BLaER1 treated with 17β-estradiol and CSF1 and Interleukin-3, amounts not matched to agents 10 nM and 100 nM (cell line): ENCODE data around the gene ZNF70.

Source experiments
- H3K27ac ChIP-seq, 11 experiments: shearing (Covaris generic); formaldehyde crosslinking; 2 replicates each; pipeline ENCODE4 v1.8.1; 2022
- H3K27me3 ChIP-seq, 11 experiments: shearing (Covaris generic); formaldehyde crosslinking; 2 replicates each; pipeline ENCODE4 v1.8.1; 2022
- H3K36me3 ChIP-seq, 11 experiments: shearing (Covaris generic); formaldehyde crosslinking; 2 replicates each; pipeline ENCODE4 v1.8.1; 2022
- H3K4me1 ChIP-seq, 10 experiments: shearing (Covaris generic); formaldehyde crosslinking; 2 replicates each; pipeline ENCODE4 v1.8.1; 2022
- H3K4me2 ChIP-seq, 11 experiments: shearing (Covaris generic); formaldehyde crosslinking; 2 replicates each; pipeline ENCODE4 v1.8.1; 2022
- H3K4me3 ChIP-seq, 10 experiments: shearing (Covaris generic); formaldehyde crosslinking; 2 replicates each; pipeline ENCODE4 v1.8.1; 2022
- H3K9ac ChIP-seq, 11 experiments: shearing (Covaris generic); formaldehyde crosslinking; 2 replicates each; pipeline ENCODE4 v1.8.1; 2022
- H3K9me3 ChIP-seq, 11 experiments: shearing (Covaris generic); formaldehyde crosslinking; replicated peaks in 1 of 11; 2 replicates each; pipeline ENCODE4 v1.8.1; 2022
- H4K20me1 ChIP-seq, 11 experiments: shearing (Covaris generic); formaldehyde crosslinking; 2 replicates each; pipeline ENCODE4 v1.8.1; 2022
- Cebpa-rat ChIP-seq, 11 experiments: shearing (Covaris generic); IDR thresholded peaks; 2 replicates each; pipeline ENCODE4 v1.8.1; 2022

Gene ZNF70

DNA sequence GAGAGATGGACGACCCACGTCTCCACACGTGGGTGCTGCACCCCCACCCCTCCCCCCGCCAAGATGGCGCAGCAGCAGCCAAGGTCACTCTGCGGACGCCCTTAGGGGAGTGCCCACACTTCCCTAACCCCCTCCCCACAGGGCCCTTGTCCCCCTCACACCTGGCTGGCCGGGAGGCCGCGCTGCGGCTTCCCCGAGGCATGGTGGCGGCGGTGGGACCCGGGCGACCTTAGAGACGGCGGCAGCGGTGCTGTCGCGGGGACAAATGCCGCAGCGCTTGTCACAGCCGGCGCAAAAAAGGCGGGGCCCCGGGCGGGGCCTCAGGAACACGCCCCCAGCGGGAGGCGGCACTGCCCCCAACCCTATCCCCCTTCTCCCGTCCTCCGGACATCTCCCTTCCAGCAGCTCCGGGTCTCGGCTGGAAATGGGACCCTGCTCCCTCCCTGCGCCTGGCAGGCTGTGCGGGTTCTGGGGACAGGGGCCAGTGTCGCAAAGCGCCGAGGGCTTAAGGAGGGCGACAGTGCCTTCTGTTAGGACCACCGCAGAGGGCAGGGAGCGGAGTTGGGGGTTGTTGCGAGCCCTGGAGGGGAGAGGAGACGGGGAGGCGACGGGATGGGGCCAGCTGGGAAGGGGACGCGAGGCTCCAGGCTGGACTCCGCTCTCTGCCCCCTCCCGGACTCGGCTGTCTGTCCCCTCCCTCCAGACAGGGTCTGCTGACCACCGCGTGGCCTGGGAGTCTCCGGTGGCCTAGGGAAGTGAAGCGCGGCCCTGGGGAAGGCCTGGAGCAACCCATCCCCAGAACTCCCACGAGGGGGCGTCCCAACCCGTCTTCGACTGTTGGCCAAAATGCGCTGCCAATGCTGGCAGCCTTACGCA lies 17.0 kb upstream of the ZNF70 start, which contains the start of gene CHCHD10:
TSS of gene CHCHD10 (minus strand) at position 300 of the 876 bp plus-strand sequence. CDS start at position 202, 98 bp downstream.
- peak within 1 kb of the TSS; percentile 69 to 90 (median 82) for H3K4me3 ChIP-seq
- H3K27ac ChIP-seq = peak within 1 kb of the TSS; percentile 81 to 98 (median 92)
- peaks cover 57 to 89% (median 86%) of the 10 kb centered on the region in 10 experiments for H3K4me1 ChIP-seq
- H3K9ac ChIP-seq = peak within 1 kb of the TSS; percentile 89 to 97 (median 93)
- no peaks in the 10 kb centered on the region for H3K9me3 ChIP-seq
- TF ChIP-seq Cebpa-rat (IDR thresholded peaks at IDR 0.05) = no peak
- peaks cover 21 to 43% (median 30%) of the 10 kb centered on the region in 11 experiments for H4K20me1 ChIP-seq
- peak within 1 kb of the TSS; percentile 81 to 99 (median 97) for H3K4me2 ChIP-seq
- H3K36me3 ChIP-seq = peaks cover 7 to 21% (median 17%) of the 10 kb centered on the region in 11 experiments; a peak in 17 of 22 replicates
- no peaks in the 10 kb centered on the region for H3K27me3 ChIP-seq

GRCh38 chr22:23767303-23767672 lies 16.4 kb upstream of the ZNF70 start:
- no peak for TF ChIP-seq Cebpa-rat (IDR thresholded peaks at IDR 0.05)
- H3K27me3 ChIP-seq = no peaks in the 10 kb centered on the region
- H3K9ac ChIP-seq = peak overlapping the region; percentile 89 to 97 (median 93)
- H3K27ac ChIP-seq = peak overlapping the region; percentile 81 to 98 (median 92)
- H3K4me3 ChIP-seq = peak overlapping the region; percentile 69 to 90 (median 82)
- peaks cover 61 to 92% (median 88%) of the 10 kb centered on the region in 10 experiments for H3K4me1 ChIP-seq
- H3K4me2 ChIP-seq = peak overlapping the region; percentile 81 to 99 (median 97)
- no peaks in the 10 kb centered on the region for H3K9me3 ChIP-seq
- peaks cover 7 to 21% (median 17%) of the 10 kb centered on the region in 11 experiments; a peak in 17 of 22 replicates for H3K36me3 ChIP-seq
- peaks cover 21 to 45% (median 30%) of the 10 kb centered on the region in 11 experiments for H4K20me1 ChIP-seq

- Histone ChIP-seq H3K4me2 (peak overlapping the region; percentile 81 to 99 (median 97)), H4K20me1 (peaks cover 21 to 45% (median 30%) of the 10 kb centered on the region in 11 experiments), H3K9ac (peak overlapping the region; percentile 53 to 75 (median 66); a peak in 20 of 22 replicates), H3K27me3 (no peaks in the 10 kb centered on the region), H3K9me3 (no peaks in the 10 kb centered on the region), H3K36me3 (peaks cover 7 to 21% (median 17%) of the 10 kb centered on the region in 11 experiments; a peak in 17 of 22 replicates), H3K4me1 (peaks cover 61 to 91% (median 87%) of the 10 kb centered on the region in 10 experiments), H3K27ac (peak overlapping the region in 7 of 11 experiments; percentile 41 to 76 (median 68); a peak in 11 of 22 replicates), H3K4me3 (peak overlapping the region in 8 of 10 experiments; percentile 28 to 83 (median 52); a peak in 16 of 20 replicates)
- no peak for TF ChIP-seq Cebpa-rat (IDR thresholded peaks at IDR 0.05)
These were observed 14.3 kb upstream of the ZNF70 start for GRCh38 chr22:23764899-23765881.

DNA sequence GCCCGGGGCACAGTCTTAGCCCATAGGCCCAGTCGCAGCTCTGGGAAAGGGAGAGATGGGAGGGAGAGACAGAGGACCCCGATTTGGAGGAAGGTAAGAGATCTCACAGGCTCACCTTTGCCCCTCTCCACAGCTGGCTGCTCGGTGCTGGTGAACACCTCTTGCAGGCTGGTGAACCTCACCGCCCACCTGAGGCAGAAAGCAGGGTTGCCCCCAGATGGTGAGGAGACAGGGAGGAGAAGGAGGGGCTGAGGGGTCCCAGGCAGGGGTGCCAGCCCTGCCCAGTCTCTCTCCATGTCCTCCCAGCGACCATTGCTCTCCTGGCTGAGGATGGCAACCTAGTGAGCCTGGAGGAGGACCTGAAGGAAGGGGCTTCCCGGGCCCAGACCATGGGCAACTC lies 13.0 kb upstream of the ZNF70 start:
- H3K27me3 ChIP-seq = no peaks in the 10 kb centered on the region
- H3K9ac ChIP-seq = peak overlapping the region; percentile 53 to 75 (median 66); a peak in 20 of 22 replicates
- H3K9me3 ChIP-seq = no peaks in the 10 kb centered on the region
- peak overlapping the region; percentile 42 to 83 (median 52) for H3K4me3 ChIP-seq
- H3K4me2 ChIP-seq = peak overlapping the region; percentile 81 to 99 (median 97)
- H3K4me1 ChIP-seq = peaks cover 55 to 87% (median 80%) of the 10 kb centered on the region in 10 experiments
- peak overlapping the region in 8 of 11 experiments; percentile 63 to 76 (median 68); a peak in 14 of 22 replicates for H3K27ac ChIP-seq
- peaks cover 7 to 21% (median 17%) of the 10 kb centered on the region in 11 experiments; a peak in 17 of 22 replicates for H3K36me3 ChIP-seq
- no peak for TF ChIP-seq Cebpa-rat (IDR thresholded peaks at IDR 0.05)
- peaks cover 21 to 45% (median 30%) of the 10 kb centered on the region in 11 experiments for H4K20me1 ChIP-seq

DNA sequence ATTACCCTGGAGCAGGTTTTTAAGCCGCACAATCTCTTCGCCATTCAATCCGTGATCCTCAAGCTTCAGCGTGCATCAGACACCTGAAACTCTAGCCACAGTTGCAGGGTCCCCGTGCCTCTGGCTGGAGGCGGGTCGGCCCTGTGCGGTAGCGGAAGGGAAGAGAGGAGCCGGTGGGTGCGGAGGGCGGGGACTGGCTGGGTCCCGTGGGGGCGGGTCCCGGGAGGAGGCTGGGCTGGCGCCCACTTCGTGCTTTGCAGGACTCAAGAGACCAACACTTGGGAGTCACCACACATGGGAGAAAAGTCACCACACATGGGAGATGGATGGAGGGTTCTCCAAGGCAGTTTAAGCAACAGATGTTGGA lies 12.7 kb upstream of the ZNF70 start:
- Histone ChIP-seq H3K4me3 (peak overlapping the region; percentile 42 to 83 (median 52)), H3K36me3 (peaks cover 7 to 21% (median 17%) of the 10 kb centered on the region in 11 experiments; a peak in 17 of 22 replicates), H3K4me2 (peak overlapping the region; percentile 81 to 99 (median 97)), H3K9me3 (no peaks in the 10 kb centered on the region), H3K27me3 (no peaks in the 10 kb centered on the region), H3K4me1 (peaks cover 51 to 86% (median 76%) of the 10 kb centered on the region in 10 experiments), H3K27ac (peak overlapping the region in 9 of 11 experiments; percentile 33 to 76 (median 68); a peak in 16 of 22 replicates), H3K9ac (peak overlapping the region; percentile 53 to 75 (median 66); a peak in 20 of 22 replicates), H4K20me1 (peaks cover 21 to 45% (median 30%) of the 10 kb centered on the region in 11 experiments)
- no peak for TF ChIP-seq Cebpa-rat (IDR thresholded peaks at IDR 0.05)

DNA sequence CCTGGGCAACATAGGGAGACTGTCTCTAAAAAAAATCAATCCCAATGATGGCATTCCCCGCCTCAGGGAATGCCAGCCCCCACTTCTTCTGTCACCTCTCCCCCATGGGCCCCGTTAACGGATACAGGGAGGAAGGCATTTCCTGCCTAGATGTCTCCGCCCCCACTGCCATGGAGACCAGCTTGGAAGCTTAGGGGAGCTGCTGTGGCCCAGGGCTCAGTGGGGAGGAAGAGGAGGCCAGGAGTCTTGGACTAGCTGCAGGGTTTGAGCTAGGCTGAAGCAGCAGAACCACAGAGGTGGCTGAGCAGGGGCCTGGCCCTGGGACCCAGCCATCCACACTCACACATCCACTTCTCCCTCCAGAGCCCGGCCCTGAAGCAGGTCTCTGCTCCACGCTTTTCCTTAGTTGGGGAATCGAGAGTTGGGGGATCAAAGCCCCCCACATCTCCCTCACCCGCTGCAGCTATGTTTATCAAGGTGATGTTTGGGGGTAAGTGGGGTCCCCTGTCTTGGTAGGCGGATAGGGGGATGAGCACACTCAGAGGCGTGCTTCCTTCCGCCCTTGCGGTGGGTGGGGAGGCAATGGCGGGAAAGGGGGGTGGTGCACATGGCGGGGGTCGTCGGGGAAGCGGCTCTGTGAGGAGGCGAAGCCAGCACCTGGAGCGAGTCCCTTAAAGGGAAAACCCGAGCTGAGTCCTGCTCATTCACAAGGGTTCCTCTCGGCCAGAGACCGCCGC lies 12.1 kb upstream of the ZNF70 start, which contains the start of gene C22orf15:
TSS of gene C22orf15 (plus strand) at position 149 of the 737 bp plus-strand sequence. CDS start at position 466, 317 bp downstream.
- H3K4me2 ChIP-seq = peak within 1 kb of the TSS; percentile 81 to 99 (median 97)
- peak within 1 kb of the TSS; percentile 42 to 83 (median 52) for H3K4me3 ChIP-seq
- peak within 1 kb of the TSS; percentile 53 to 75 (median 66); a peak in 20 of 22 replicates for H3K9ac ChIP-seq
- H3K9me3 ChIP-seq = no peaks in the 10 kb centered on the region
- TF ChIP-seq Cebpa-rat (IDR thresholded peaks at IDR 0.05) = no peak
- H4K20me1 ChIP-seq = peaks cover 21 to 45% (median 30%) of the 10 kb centered on the region in 11 experiments
- H3K27me3 ChIP-seq = no peaks in the 10 kb centered on the region
- H3K4me1 ChIP-seq = peaks cover 49 to 88% (median 74%) of the 10 kb centered on the region in 10 experiments
- peaks cover 7 to 21% (median 17%) of the 10 kb centered on the region in 11 experiments; a peak in 17 of 22 replicates for H3K36me3 ChIP-seq
- H3K27ac ChIP-seq = peak within 1 kb of the TSS in 9 of 11 experiments; percentile 33 to 76 (median 68); a peak in 17 of 22 replicates

DNA sequence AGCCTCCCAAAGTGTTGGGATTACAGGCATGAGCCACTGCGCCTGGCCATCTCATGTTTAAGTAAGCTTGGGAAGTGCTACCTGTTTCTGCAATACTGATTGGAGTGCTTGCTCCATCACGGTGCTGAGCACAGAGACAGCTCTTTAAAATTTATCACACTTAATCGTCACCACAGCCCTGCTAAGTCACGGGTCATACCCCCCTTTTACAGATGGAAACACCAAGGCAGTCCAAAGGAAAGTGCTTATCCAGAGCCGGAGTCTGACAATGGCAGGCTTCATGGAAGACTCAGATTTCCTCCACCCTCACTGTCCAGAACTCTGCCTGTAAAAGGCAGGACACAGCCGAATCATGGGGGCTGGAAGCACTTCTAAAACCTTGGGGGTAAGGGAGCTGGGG lies 9.1 kb upstream of the ZNF70 start:
- H3K4me3 ChIP-seq = no peak overlapping the region
- no peak for TF ChIP-seq Cebpa-rat (IDR thresholded peaks at IDR 0.05)
- no peaks in the 10 kb centered on the region for H3K9me3 ChIP-seq
- H3K27ac ChIP-seq = peak overlapping the region in 2 of 11 experiments; percentile 8 to 34; a peak in 2 of 22 replicates
- H4K20me1 ChIP-seq = peaks cover 12 to 24% (median 15%) of the 10 kb centered on the region in 11 experiments; a peak in 20 of 22 replicates
- H3K9ac ChIP-seq = no peak overlapping the region
- H3K4me1 ChIP-seq = peaks cover 42 to 96% (median 83%) of the 10 kb centered on the region in 10 experiments
- H3K27me3 ChIP-seq = no peaks in the 10 kb centered on the region
- H3K4me2 ChIP-seq = peak overlapping the region in 6 of 11 experiments; percentile 0 to 58 (median 34); a peak in 2 of 22 replicates
- peaks cover 5 to 12% (median 8%) of the 10 kb centered on the region in 11 experiments; a peak in 17 of 22 replicates for H3K36me3 ChIP-seq
